ENCODE measurements around the gene LEUTX. TPM values are rescaled to one million over a fixed set of nuclear protein-coding genes. Genes with fewer than 3 reads are reported as not detected.
A peak's percentile ranks its signal among the peaks of the same experiment; 100 is the strongest.

Gene LEUTX
- total RNA-seq, 6 experiments from 2014 or later = not detected

DNA sequence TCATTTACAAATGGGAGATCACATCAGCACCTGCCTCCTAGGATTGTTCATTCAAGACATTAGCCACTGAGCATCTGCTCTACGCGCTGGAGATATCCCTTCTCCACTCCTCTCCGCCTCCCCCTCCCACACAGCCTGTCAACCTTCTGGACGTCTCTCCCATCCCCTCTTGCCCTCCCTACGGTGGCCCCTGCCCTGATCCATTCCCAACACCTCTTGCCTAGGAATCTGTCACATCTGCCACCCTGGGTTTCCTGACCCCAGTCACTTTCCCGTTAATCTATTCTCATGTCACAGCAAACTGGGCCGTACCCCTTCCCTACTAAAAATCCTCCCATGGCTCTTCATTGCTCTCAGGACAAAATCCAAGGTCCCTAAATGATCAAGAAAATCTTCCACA lies 45.0 kb downstream of the LEUTX start:
- H3K4me1 ChIP-seq = peaks cover 0 to 7% (median 3%) of the 10 kb centered on the region in 4 donors
- intact Hi-C loops (cut with DNase I) = no loop called here
- 35% methylated on average over 7 of the region's 7 CpGs for WGBS (ENCODE audit: insufficient coverage, low coverage, low lambda C conversion rate, missing lambda C conversion rate)
- H3K27ac ChIP-seq = no peak overlapping the region
- no peaks in the 10 kb centered on the region for H3K27me3 ChIP-seq
- ATAC-seq (no peak), DNase-seq (no peak)
- peak overlapping the region; percentile 53 to 92 (median 76) for H3K4me3 ChIP-seq
- peaks cover 0 to 7% (median 0%) of the 10 kb centered on the region in 4 donors for H3K36me3 ChIP-seq
- TF ChIP-seq CTCF (IDR thresholded peaks at IDR 0.05) (no peak), POLR2A (IDR thresholded peaks at IDR 0.05) (no peak)
- no peaks in the 10 kb centered on the region for H3K9me3 ChIP-seq

DNA sequence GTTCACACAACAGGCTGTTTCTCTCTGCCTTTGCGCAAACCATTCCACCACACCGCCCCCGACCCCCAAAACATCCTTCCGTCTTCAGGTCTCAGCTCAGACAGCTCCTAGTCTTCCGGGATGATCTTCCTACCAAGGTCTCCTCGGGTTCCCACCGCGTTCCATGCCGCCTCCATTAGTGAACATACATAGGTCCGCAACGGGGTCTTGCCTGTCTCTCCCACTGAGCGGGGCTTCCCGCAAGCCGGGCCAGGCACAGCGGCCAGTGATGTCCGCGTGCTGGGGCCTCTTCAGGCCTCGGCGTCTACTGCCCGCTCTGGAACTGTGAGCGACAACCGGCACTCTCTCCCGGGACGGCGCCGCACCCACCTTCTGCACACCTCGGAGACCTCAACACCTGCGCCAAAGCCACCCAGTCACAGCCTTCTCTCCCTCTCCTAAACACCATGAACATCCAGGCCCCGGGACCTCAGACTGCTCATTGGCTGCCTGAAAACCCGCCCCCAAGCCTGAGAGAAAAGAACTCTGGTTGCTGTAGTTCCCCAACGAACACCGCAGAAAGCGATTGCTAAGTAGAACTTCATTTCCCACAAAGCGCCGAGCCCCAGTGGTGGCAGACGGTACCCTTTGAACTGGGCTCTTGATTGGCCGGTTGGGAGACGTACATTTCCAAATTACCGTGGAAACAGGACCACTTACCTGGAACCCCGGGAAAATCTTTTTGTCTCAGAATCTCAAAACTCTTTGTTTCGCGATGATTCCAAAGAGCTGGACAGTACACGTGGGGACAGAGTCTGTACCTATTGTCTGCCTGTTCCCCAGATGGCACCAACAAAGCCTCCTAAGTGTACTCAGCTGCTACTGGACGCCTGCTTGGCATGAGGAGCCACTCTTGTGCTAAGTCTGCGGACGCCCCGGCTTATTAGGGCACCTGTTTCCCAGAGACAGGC lies 45.8 kb downstream of the LEUTX start:
- peak; percentile 96 to 99 (median 97) for ATAC-seq
- DNase-seq = peak; percentile 88 to 92 (median 90)
- intact Hi-C loops (cut with DNase I) = no loop called here
- TF ChIP-seq POLR2A (IDR thresholded peaks at IDR 0.05) (peak; percentile 52), CTCF (IDR thresholded peaks at IDR 0.05) (no peak)
- Histone ChIP-seq H3K4me3 (peak overlapping the region; percentile 53 to 92 (median 76)), H3K4me1 (peaks cover 0 to 7% (median 3%) of the 10 kb centered on the region in 4 donors), H3K27ac (peak overlapping the region; percentile 19 to 43 (median 29)), H3K9me3 (no peaks in the 10 kb centered on the region), H3K36me3 (peaks cover 0 to 9% (median 0%) of the 10 kb centered on the region in 4 donors), H3K27me3 (no peaks in the 10 kb centered on the region)
- WGBS (ENCODE audit: insufficient coverage, low coverage, low lambda C conversion rate, missing lambda C conversion rate) = 2% methylated on average over 22 of the region's 47 CpGs

DNA sequence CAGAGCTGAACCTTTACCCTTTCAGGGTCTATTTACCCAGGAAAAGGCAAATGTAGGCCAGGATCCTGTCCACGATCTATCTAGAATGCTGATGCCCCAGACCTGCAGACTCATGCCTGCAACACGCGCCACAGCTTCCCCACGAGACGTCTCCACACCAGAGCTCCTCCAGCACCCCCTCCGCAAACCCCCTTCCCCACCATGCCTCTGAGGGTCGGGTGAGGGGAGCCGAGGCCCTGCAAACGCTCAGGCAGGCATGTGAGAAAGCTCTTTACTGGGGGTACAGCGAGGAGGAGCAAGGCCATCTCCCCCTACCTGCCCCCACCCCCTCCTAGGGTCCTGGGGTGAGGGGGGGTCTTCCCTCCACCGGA lies 46.4 kb downstream of the LEUTX start:
- Histone ChIP-seq H3K36me3 (peaks cover 0 to 15% (median 3%) of the 10 kb centered on the region in 4 donors), H3K9me3 (no peaks in the 10 kb centered on the region), H3K27me3 (no peaks in the 10 kb centered on the region), H3K27ac (peak overlapping the region in 1 of 3 donors; percentile 43), H3K4me3 (peak overlapping the region; percentile 53 to 92 (median 76)), H3K4me1 (peaks cover 0 to 7% (median 3%) of the 10 kb centered on the region in 4 donors)
- TF ChIP-seq CTCF (IDR thresholded peaks at IDR 0.05) (no peak), POLR2A (IDR thresholded peaks at IDR 0.05) (no peak)
- ATAC-seq = no peak
- no peak for DNase-seq
- WGBS (ENCODE audit: insufficient coverage, low coverage, low lambda C conversion rate, missing lambda C conversion rate) = 40% methylated on average over 1 of the region's 11 CpGs
- intact Hi-C loops (cut with DNase I) = no loop called here

DNA sequence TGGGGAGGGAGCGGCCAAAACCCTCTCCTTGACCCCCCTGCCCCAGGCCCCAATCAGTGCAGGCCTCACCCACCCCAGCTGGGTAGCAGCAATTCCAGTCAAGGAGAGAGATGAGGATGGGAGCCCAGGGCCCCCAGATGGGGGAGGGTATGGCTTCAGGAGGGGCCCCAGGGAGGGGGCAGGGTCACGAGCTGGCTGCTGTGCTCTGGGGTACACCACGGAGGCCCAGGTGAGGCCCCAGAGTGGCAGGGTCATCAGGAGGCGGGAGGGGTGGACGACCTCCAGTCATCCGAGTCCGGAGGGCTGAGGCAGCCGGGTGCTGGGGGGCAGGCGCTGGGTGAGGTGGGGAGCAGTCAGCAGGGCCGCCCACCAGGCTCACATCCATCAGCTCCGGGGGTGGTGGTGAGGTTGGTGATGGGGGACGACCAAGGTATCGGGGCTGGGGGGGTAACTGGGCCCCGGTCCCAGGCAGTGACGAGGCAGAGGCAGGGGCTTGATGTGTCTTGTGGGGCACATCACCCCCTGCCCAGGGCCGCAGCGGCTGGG lies 47.0 kb downstream of the LEUTX start:
- WGBS (ENCODE audit: insufficient coverage, low coverage, low lambda C conversion rate, missing lambda C conversion rate) = no CpG with 5 or more reads among the region's 17 CpGs
- no peak for ATAC-seq
- Histone ChIP-seq H3K4me3 (no peak overlapping the region), H3K4me1 (peaks cover 0 to 7% (median 3%) of the 10 kb centered on the region in 4 donors), H3K27ac (no peak overlapping the region), H3K27me3 (no peaks in the 10 kb centered on the region), H3K9me3 (no peaks in the 10 kb centered on the region), H3K36me3 (peaks cover 0 to 20% (median 4%) of the 10 kb centered on the region in 4 donors)
- no peak for TF ChIP-seq POLR2A (IDR thresholded peaks at IDR 0.05)
- no peak for TF ChIP-seq CTCF (IDR thresholded peaks at IDR 0.05)
- intact Hi-C loops (cut with DNase I) = no loop called here
- DNase-seq = no peak

Measured in right lobe of liver (tissue), 6 donors.